BLaER1 treated with 17β-estradiol and CSF1 and Interleukin-3, amounts not matched to agents 10 nM and 100 nM (cell line): Measurements from ENCODE around the gene BOD1L1.
A peak's percentile ranks its signal among the peaks of the same experiment; 100 is the strongest.

Source experiments
- H3K27ac ChIP-seq, 11 experiments: shearing (Covaris generic); formaldehyde crosslinking; 2 replicates each; pipeline ENCODE4 v1.8.1; 2022
- H3K27me3 ChIP-seq, 11 experiments: shearing (Covaris generic); formaldehyde crosslinking; 2 replicates each; pipeline ENCODE4 v1.8.1; 2022
- H3K36me3 ChIP-seq, 11 experiments: shearing (Covaris generic); formaldehyde crosslinking; 2 replicates each; pipeline ENCODE4 v1.8.1; 2022
- H3K4me1 ChIP-seq, 10 experiments: shearing (Covaris generic); formaldehyde crosslinking; 2 replicates each; pipeline ENCODE4 v1.8.1; 2022
- H3K4me2 ChIP-seq, 11 experiments: shearing (Covaris generic); formaldehyde crosslinking; 2 replicates each; pipeline ENCODE4 v1.8.1; 2022
- H3K4me3 ChIP-seq, 10 experiments: shearing (Covaris generic); formaldehyde crosslinking; 2 replicates each; pipeline ENCODE4 v1.8.1; 2022
- H3K9ac ChIP-seq, 11 experiments: shearing (Covaris generic); formaldehyde crosslinking; 2 replicates each; pipeline ENCODE4 v1.8.1; 2022
- H3K9me3 ChIP-seq, 11 experiments: shearing (Covaris generic); formaldehyde crosslinking; replicated peaks in 1 of 11; 2 replicates each; pipeline ENCODE4 v1.8.1; 2022
- H4K20me1 ChIP-seq, 11 experiments: shearing (Covaris generic); formaldehyde crosslinking; 2 replicates each; pipeline ENCODE4 v1.8.1; 2022
- Cebpa-rat ChIP-seq, 11 experiments: shearing (Covaris generic); IDR thresholded peaks; 2 replicates each; pipeline ENCODE4 v1.8.1; 2022

Gene BOD1L1

GRCh38 chr4:13540446-13541175, 86.9 kb downstream of the BOD1L1 start:
- peaks cover 0 to 85% (median 70%) of the 10 kb centered on the region in 11 experiments; a peak in 17 of 22 replicates for H4K20me1 ChIP-seq
- H3K9ac ChIP-seq = no peak overlapping the region
- no peaks in the 10 kb centered on the region; a peak in 2 of 22 replicates for H3K36me3 ChIP-seq
- H3K4me3 ChIP-seq = peak overlapping the region in 1 of 10 experiments; percentile 20; a peak in 1 of 20 replicates
- peaks cover 57 to 78% (median 67%) of the 10 kb centered on the region in 11 experiments for H3K9me3 ChIP-seq
- peaks cover 12 to 22% (median 16%) of the 10 kb centered on the region in 10 experiments; a peak in 15 of 20 replicates for H3K4me1 ChIP-seq
- TF ChIP-seq Cebpa-rat (IDR thresholded peaks at IDR 0.05) = no peak
- no peak overlapping the region for H3K27ac ChIP-seq
- peaks cover 100% of the 10 kb centered on the region in 11 experiments for H3K27me3 ChIP-seq
- H3K4me2 ChIP-seq = peak overlapping the region in 2 of 11 experiments; percentile 10 to 30; a peak in 1 of 22 replicates

GRCh38 chr4:13539619-13540445, 87.7 kb downstream of the BOD1L1 start:
- peaks cover 58 to 82% (median 75%) of the 10 kb centered on the region in 11 experiments for H3K9me3 ChIP-seq
- peak overlapping the region in 1 of 10 experiments; percentile 20; a peak in 1 of 20 replicates for H3K4me3 ChIP-seq
- peaks cover 0 to 84% (median 65%) of the 10 kb centered on the region in 11 experiments; a peak in 17 of 22 replicates for H4K20me1 ChIP-seq
- peaks cover 10 to 20% (median 13%) of the 10 kb centered on the region in 10 experiments; a peak in 15 of 20 replicates for H3K4me1 ChIP-seq
- H3K9ac ChIP-seq = no peak overlapping the region
- no peak overlapping the region for H3K27ac ChIP-seq
- no peak for TF ChIP-seq Cebpa-rat (IDR thresholded peaks at IDR 0.05)
- H3K27me3 ChIP-seq = peaks cover 100% of the 10 kb centered on the region in 11 experiments
- peak overlapping the region in 3 of 11 experiments; percentile 6 to 63 (median 23); a peak in 2 of 22 replicates for H3K4me2 ChIP-seq
- H3K36me3 ChIP-seq = no peaks in the 10 kb centered on the region; a peak in 2 of 22 replicates

GRCh38 chr4:13539047-13539618, 88.4 kb downstream of the BOD1L1 start:
- peaks cover 64 to 85% (median 78%) of the 10 kb centered on the region in 11 experiments for H3K9me3 ChIP-seq
- peaks cover 100% of the 10 kb centered on the region in 11 experiments for H3K27me3 ChIP-seq
- no peaks in the 10 kb centered on the region; a peak in 2 of 22 replicates for H3K36me3 ChIP-seq
- H4K20me1 ChIP-seq = peaks cover 0 to 84% (median 67%) of the 10 kb centered on the region in 11 experiments; a peak in 17 of 22 replicates
- H3K4me2 ChIP-seq = peak overlapping the region in 4 of 11 experiments; percentile 6 to 65 (median 38); a peak in 5 of 22 replicates
- peak overlapping the region in 3 of 10 experiments; percentile 12 to 21 (median 20); a peak in 4 of 20 replicates for H3K4me3 ChIP-seq
- H3K9ac ChIP-seq = no peak overlapping the region
- peaks cover 7 to 15% (median 10%) of the 10 kb centered on the region in 10 experiments; a peak in 12 of 20 replicates for H3K4me1 ChIP-seq
- H3K27ac ChIP-seq = no peak overlapping the region
- no peak for TF ChIP-seq Cebpa-rat (IDR thresholded peaks at IDR 0.05)

GRCh38 chr4:13538427-13538973, 89.0 kb downstream of the BOD1L1 start:
- TF ChIP-seq Cebpa-rat (IDR thresholded peaks at IDR 0.05) = no peak
- H3K27ac ChIP-seq = no peak overlapping the region
- H3K27me3 ChIP-seq = peaks cover 100% of the 10 kb centered on the region in 11 experiments
- H4K20me1 ChIP-seq = peaks cover 0 to 83% (median 67%) of the 10 kb centered on the region in 11 experiments; a peak in 17 of 22 replicates
- H3K9ac ChIP-seq = no peak overlapping the region
- peaks cover 7 to 15% (median 8%) of the 10 kb centered on the region in 10 experiments; a peak in 12 of 20 replicates for H3K4me1 ChIP-seq
- H3K9me3 ChIP-seq = peaks cover 58 to 85% (median 71%) of the 10 kb centered on the region in 11 experiments
- no peaks in the 10 kb centered on the region; a peak in 2 of 22 replicates for H3K36me3 ChIP-seq
- peak overlapping the region in 4 of 10 experiments; percentile 1 to 21 (median 16); a peak in 3 of 20 replicates for H3K4me3 ChIP-seq
- peak overlapping the region in 2 of 11 experiments; percentile 63 to 65; a peak in 4 of 22 replicates for H3K4me2 ChIP-seq

GRCh38 chr4:13537832-13538177, 89.7 kb downstream of the BOD1L1 start:
- H4K20me1 ChIP-seq = peaks cover 0 to 80% (median 60%) of the 10 kb centered on the region in 11 experiments; a peak in 17 of 22 replicates
- TF ChIP-seq Cebpa-rat (IDR thresholded peaks at IDR 0.05) = no peak
- no peaks in the 10 kb centered on the region for H3K36me3 ChIP-seq
- peak overlapping the region in 2 of 10 experiments; percentile 8 to 26; a peak in 1 of 20 replicates for H3K4me3 ChIP-seq
- no peak overlapping the region for H3K27ac ChIP-seq
- peaks cover 99 to 100% (median 100%) of the 10 kb centered on the region in 11 experiments for H3K27me3 ChIP-seq
- H3K9ac ChIP-seq = no peak overlapping the region
- peaks cover 7 to 15% (median 8%) of the 10 kb centered on the region in 10 experiments; a peak in 12 of 20 replicates for H3K4me1 ChIP-seq
- H3K4me2 ChIP-seq = no peak overlapping the region
- peaks cover 51 to 78% (median 64%) of the 10 kb centered on the region in 11 experiments for H3K9me3 ChIP-seq

- Histone ChIP-seq H3K9ac (no peak overlapping the region), H3K4me3 (peak overlapping the region in 3 of 10 experiments; percentile 5 to 26 (median 8); a peak in 1 of 20 replicates), H3K36me3 (no peaks in the 10 kb centered on the region), H3K27ac (no peak overlapping the region), H4K20me1 (peaks cover 0 to 80% (median 54%) of the 10 kb centered on the region in 11 experiments; a peak in 17 of 22 replicates), H3K9me3 (peaks cover 45 to 72% (median 58%) of the 10 kb centered on the region in 11 experiments), H3K4me2 (no peak overlapping the region), H3K4me1 (peaks cover 5 to 13% (median 6%) of the 10 kb centered on the region in 10 experiments; a peak in 12 of 20 replicates), H3K27me3 (peaks cover 99 to 100% (median 100%) of the 10 kb centered on the region in 11 experiments)
- TF ChIP-seq Cebpa-rat (IDR thresholded peaks at IDR 0.05) = no peak
Observed at GRCh38 chr4:13537011-13537831, 90.3 kb downstream of the BOD1L1 start.

GRCh38 chr4:13536607-13537006, 90.9 kb downstream of the BOD1L1 start:
- peaks cover 99 to 100% (median 100%) of the 10 kb centered on the region in 11 experiments for H3K27me3 ChIP-seq
- peaks cover 0 to 78% (median 53%) of the 10 kb centered on the region in 11 experiments; a peak in 17 of 22 replicates for H4K20me1 ChIP-seq
- H3K4me1 ChIP-seq = peaks cover 0 to 7% (median under 1%) of the 10 kb centered on the region in 10 experiments; a peak in 7 of 20 replicates
- TF ChIP-seq Cebpa-rat (IDR thresholded peaks at IDR 0.05) = no peak
- no peak overlapping the region for H3K9ac ChIP-seq
- H3K36me3 ChIP-seq = no peaks in the 10 kb centered on the region
- peaks cover 43 to 66% (median 53%) of the 10 kb centered on the region in 11 experiments for H3K9me3 ChIP-seq
- H3K4me2 ChIP-seq = no peak overlapping the region
- no peak overlapping the region for H3K27ac ChIP-seq
- H3K4me3 ChIP-seq = no peak overlapping the region
